ENCODE measurements around the gene EXOC4. TPM values are rescaled to one million over a fixed set of nuclear protein-coding genes. Genes with fewer than 3 reads are reported as not detected.

The EXOC4 gene
- total RNA-seq, 1 donor from 2014 or later = 51.6 TPM

DNA sequence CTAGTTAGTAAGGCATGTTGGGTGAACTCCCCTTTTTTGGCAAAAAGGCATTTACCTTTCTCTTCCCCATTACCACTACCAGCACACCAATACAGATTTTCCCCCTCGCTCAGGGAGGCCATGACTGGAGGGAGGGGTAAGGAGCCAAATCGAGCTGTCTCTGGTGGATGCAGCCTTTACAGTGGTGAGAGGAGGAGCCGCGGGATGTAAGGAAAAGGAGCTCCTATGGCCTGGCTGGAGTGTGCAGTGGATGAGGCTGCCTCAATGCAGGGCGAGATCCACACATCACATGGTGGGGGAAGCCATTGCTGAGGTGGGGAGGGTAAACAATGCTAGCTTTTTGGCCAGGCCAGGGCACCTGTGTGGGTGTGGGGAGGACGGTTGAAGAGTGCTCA is 416.2 kb downstream of the EXOC4 start:
- TF ChIP-seq, protein P1, sequence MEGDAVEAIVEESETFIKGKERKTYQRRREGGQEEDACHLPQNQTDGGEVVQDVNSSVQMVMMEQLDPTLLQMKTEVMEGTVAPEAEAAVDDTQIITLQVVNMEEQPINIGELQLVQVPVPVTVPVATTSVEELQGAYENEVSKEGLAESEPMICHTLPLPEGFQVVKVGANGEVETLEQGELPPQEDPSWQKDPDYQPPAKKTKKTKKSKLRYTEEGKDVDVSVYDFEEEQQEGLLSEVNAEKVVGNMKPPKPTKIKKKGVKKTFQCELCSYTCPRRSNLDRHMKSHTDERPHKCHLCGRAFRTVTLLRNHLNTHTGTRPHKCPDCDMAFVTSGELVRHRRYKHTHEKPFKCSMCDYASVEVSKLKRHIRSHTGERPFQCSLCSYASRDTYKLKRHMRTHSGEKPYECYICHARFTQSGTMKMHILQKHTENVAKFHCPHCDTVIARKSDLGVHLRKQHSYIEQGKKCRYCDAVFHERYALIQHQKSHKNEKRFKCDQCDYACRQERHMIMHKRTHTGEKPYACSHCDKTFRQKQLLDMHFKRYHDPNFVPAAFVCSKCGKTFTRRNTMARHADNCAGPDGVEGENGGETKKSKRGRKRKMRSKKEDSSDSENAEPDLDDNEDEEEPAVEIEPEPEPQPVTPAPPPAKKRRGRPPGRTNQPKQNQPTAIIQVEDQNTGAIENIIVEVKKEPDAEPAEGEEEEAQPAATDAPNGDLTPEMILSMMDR (IDR thresholded peaks at IDR 0.05; ENCODE audit: insufficient read depth, low read length, poor library complexity, severe bottlenecking) = no peak
- Histone ChIP-seq H3K4me3 (ENCODE audit: low read depth, low read length) (no peak overlapping the region), H3K27me3 (ENCODE audit: control insufficient read depth, insufficient read depth, low read length) (no peaks in the 10 kb centered on the region), H3K36me3 (ENCODE audit: control insufficient read depth, insufficient read depth, low read length) (no peaks in the 10 kb centered on the region)
- no peak for DNase-seq (ENCODE audit: low read depth)

DNA sequence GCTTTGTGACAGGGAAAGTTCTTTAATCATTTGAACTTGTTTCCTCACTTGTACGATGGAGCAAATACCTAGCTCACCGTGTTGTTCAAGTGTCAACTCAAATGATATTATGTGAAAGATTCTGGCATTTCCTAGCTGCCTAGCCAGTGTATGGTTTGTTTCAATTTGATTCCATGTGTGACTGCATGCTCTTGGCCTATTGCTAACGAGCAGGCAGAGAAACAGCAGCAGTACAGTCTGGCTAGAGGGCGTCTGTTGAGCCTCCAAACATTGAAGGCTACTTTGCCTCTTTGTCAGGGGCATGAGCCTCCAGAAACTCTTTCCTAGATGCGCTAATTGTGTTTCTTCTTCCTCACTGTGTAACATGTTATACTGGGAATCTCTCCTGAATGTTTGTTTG is 417.4 kb downstream of the EXOC4 start:
- Histone ChIP-seq H3K4me3 (ENCODE audit: low read depth, low read length) (no peak overlapping the region), H3K27me3 (ENCODE audit: control insufficient read depth, insufficient read depth, low read length) (no peaks in the 10 kb centered on the region), H3K36me3 (ENCODE audit: control insufficient read depth, insufficient read depth, low read length) (no peaks in the 10 kb centered on the region)
- TF ChIP-seq, protein P1 (IDR thresholded peaks at IDR 0.05; ENCODE audit: insufficient read depth, low read length, poor library complexity, severe bottlenecking) = no peak
- no peak for DNase-seq (ENCODE audit: low read depth)

DNA sequence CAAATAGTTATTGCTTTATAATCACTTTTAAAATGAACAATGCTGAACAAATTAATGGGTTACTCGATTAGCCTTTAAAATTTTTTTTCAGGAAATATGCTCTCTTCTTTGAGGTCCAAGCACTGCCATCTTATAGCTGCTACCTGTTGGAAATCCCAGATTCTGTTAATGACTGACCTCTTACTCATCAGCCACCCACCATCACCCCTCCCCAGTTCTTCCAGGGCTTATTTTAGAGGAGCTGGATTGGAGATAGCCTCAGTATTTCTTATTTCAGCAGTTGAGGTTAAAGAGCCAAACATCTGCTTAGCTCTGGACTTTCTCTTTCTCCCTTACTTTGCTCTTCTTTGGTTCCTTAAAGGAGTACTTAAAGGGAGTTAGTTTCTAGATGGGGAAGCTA is 420.0 kb downstream of the EXOC4 start:
- no peak overlapping the region for H3K4me3 ChIP-seq (ENCODE audit: low read depth, low read length)
- no peaks in the 10 kb centered on the region for H3K27me3 ChIP-seq (ENCODE audit: control insufficient read depth, insufficient read depth, low read length)
- no peaks in the 10 kb centered on the region for H3K36me3 ChIP-seq (ENCODE audit: control insufficient read depth, insufficient read depth, low read length)
- peak; percentile 28 for DNase-seq (ENCODE audit: low read depth)
- TF ChIP-seq, protein P1 (IDR thresholded peaks at IDR 0.05; ENCODE audit: insufficient read depth, low read length, poor library complexity, severe bottlenecking) = no peak

DNA sequence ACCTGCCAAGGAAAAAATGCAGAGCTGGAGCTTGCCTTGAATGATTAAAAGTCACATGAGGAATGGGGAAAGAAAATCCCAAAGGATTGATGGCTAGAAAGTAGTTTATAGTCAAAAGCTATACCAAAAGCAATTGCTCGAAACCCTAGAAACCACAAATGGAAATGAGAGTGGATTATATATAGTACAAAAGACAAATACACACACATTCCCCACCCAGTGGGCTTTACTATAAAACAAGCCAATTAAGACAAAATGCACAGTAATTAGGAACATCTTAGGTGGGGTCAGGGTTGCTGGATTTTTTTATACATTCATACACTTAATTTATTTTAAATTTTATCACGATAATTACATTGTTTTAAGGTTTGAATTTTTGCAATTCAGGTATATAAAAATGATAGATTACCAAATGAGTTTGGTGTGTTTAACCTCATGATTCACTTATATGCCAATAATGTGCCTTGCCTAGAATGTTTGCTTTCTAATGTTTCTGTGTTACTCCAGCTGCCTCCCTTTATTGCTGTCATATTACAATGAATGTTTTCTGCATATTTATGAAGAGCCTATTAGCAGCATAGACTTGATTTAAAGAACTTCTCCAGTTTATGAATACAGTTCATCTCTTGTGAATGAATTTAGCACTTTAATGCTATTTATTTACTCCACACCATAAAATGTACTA is 421.3 kb downstream of the EXOC4 start:
- Histone ChIP-seq H3K36me3 (ENCODE audit: control insufficient read depth, insufficient read depth, low read length) (no peaks in the 10 kb centered on the region), H3K27me3 (ENCODE audit: control insufficient read depth, insufficient read depth, low read length) (no peaks in the 10 kb centered on the region), H3K4me3 (ENCODE audit: low read depth, low read length) (no peak overlapping the region)
- no peak for DNase-seq (ENCODE audit: low read depth)
- TF ChIP-seq, protein P1 (IDR thresholded peaks at IDR 0.05; ENCODE audit: insufficient read depth, low read length, poor library complexity, severe bottlenecking) = no peak

DNA sequence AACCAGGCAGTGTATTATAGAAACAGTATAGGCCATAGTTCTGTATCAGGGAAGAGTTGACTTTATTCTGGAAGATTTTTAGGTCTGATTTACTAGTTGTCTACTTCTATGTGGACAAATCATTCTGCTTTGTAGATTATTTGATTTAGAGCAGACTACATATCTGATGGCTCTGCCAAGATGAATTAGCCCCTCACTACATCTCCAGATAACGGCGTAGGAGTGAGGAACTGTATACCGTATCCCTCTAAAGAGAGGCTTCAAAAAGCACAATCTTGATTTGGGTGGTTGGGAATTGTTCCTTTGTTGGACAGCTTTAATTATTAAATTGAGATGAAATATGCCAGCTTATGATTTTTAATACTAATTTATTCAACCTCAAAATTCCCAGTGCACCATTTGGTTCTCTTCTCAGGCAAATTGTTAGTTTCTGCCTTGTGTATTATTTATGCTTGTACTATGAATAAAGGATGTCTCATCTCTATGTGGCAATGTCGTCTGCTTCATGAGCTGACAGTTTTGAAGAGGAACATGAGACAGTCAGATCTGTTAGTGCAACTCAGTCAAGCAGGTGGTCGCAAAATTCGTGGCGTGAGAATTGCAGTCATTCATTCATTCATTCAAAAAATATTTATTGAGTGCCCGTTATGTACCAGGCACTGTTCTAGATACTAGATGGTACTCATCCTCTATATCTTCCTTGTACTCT is 422.8 kb downstream of the EXOC4 start:
- TF ChIP-seq, protein P1 (IDR thresholded peaks at IDR 0.05; ENCODE audit: insufficient read depth, low read length, poor library complexity, severe bottlenecking) = no peak
- H3K4me3 ChIP-seq (ENCODE audit: low read depth, low read length) = no peak overlapping the region
- H3K36me3 ChIP-seq (ENCODE audit: control insufficient read depth, insufficient read depth, low read length) = no peaks in the 10 kb centered on the region
- DNase-seq (ENCODE audit: low read depth) = no peak
- no peaks in the 10 kb centered on the region for H3K27me3 ChIP-seq (ENCODE audit: control insufficient read depth, insufficient read depth, low read length)
